Upper lobe of right lung (tissue), 1 donor: Measurements from ENCODE around the gene MRPL28. TPM values are rescaled to one million over a fixed set of nuclear protein-coding genes. Genes with fewer than 3 reads are reported as not detected.
"Not testable (repeated sequence)": the region's sequence is repeated elsewhere in the genome, so short reads cannot be mapped to it uniquely, and the experiment has no call there.

Source experiments
- ATAC-seq: fragments of 200-7000 bp; cut with Tn5 transposase; one replicate; pipeline ENCODE4 v1.9.1; 2020; ENCODE audit warnings: mild to moderate bottlenecking, moderate library complexity
- DNase-seq: peaks from one replicate; pipeline ENCODE4 v3.0.0-alpha.2; 2020
- H3K27ac ChIP-seq: fragments of 200-600 bp; one replicate; pipeline ENCODE4 v1.8.0; 2022
- H3K27me3 ChIP-seq: fragments of 200-600 bp; one replicate; pipeline ENCODE4 v1.8.0; 2022; ENCODE audit warnings: mild to moderate bottlenecking
- H3K36me3 ChIP-seq: fragments of 200-600 bp; one replicate; pipeline ENCODE4 v1.8.0; 2022
- H3K4me1 ChIP-seq: fragments of 200-600 bp; one replicate; pipeline ENCODE4 v1.8.0; 2022
- H3K4me3 ChIP-seq: fragments of 200-600 bp; one replicate; pipeline ENCODE4 v1.8.0; 2022; ENCODE audit warnings: mild to moderate bottlenecking
- H3K9me3 ChIP-seq: fragments of 200-600 bp; one replicate; pipeline ENCODE4 v1.8.0; 2022
- CTCF ChIP-seq: fragments of 200-600 bp; IDR thresholded peaks from one replicate; pipeline ENCODE4 v1.8.0; 2022; ENCODE audit warnings: antibody characterized with exemption
- intact Hi-C: fragments of 100-400 bp; cut with DNase I; formaldehyde crosslinking; loops from one replicate; pipeline ENCODE4 v1.11.0; 2022
- total RNA-seq: library from RNA; stranded (reverse); fragmentation: NEBNext Ultra II Directional; extraction: Animal tissue kit (Norgen Biotek cat#: 25700); gene quantifications from one replicate; pipeline ENCODE4 v1.2.1, GENCODE V29; 2021
- donor health status: DM: no; HTN: yes; CAD: no; lungs with severe emphysema.

The MRPL28 gene
- total RNA-seq, 1 donor from 2014 or later = 39.0 TPM

- intact Hi-C loops = loop anchor here (10.0 kb wide), 1 partner anchor 115 kb away; the partner anchor contains the start of gene FAM234A
- no peaks in the 10 kb centered on the region for H3K27me3 ChIP-seq
- no peak overlapping the region for H3K27ac ChIP-seq
- peaks cover 13% of the 10 kb centered on the region for H3K4me1 ChIP-seq
- H3K36me3 ChIP-seq = peaks cover 23% of the 10 kb centered on the region
- ATAC-seq (no peak), DNase-seq (no peak)
- H3K9me3 ChIP-seq = no peaks in the 10 kb centered on the region
- H3K4me3 ChIP-seq = no peak overlapping the region
- no peak for TF ChIP-seq CTCF
Measured at GRCh38 chr16:350203-350602, 20.1 kb downstream of the MRPL28 start.

- TF ChIP-seq CTCF = no peak
- peaks cover 13% of the 10 kb centered on the region for H3K4me1 ChIP-seq
- intact Hi-C loops = no loop called here
Measured at GRCh38 chr16:349211-349610, 21.1 kb downstream of the MRPL28 start.

GRCh38 chr16:348495-348894 lies 21.8 kb downstream of the MRPL28 start:
- ATAC-seq, DNase-seq, H3K27ac ChIP-seq, intact Hi-C loops, H3K4me3 ChIP-seq, H3K9me3 ChIP-seq, H3K27me3 ChIP-seq: not testable (repeated sequence)
- peaks cover 12% of the 10 kb centered on the region for H3K4me1 ChIP-seq
- H3K36me3 ChIP-seq = peaks cover 30% of the 10 kb centered on the region

More at GRCh38 chr16:349211-349610, 21.1 kb downstream of the MRPL28 start:
- no peak for ATAC-seq
- no peak for DNase-seq
- Histone ChIP-seq H3K9me3 (no peaks in the 10 kb centered on the region), H3K4me3 (no peak overlapping the region), H3K36me3 (peaks cover 30% of the 10 kb centered on the region), H3K27me3 (no peaks in the 10 kb centered on the region), H3K27ac (no peak overlapping the region)

GRCh38 chr16:347203-347602 lies 23.1 kb downstream of the MRPL28 start:
- DNase-seq (no peak), ATAC-seq (no peak)
- Histone ChIP-seq H3K27ac (no peak overlapping the region), H3K36me3 (peaks cover 30% of the 10 kb centered on the region), H3K4me3 (no peak overlapping the region), H3K4me1 (peaks cover 9% of the 10 kb centered on the region), H3K9me3 (no peaks in the 10 kb centered on the region), H3K27me3 (no peaks in the 10 kb centered on the region)
- no peak for TF ChIP-seq CTCF
- intact Hi-C loops = no loop called here

GRCh38 chr16:346587-346986 lies 23.8 kb downstream of the MRPL28 start:
- Histone ChIP-seq H3K27ac (no peak overlapping the region), H3K4me1 (peaks cover 9% of the 10 kb centered on the region)

GRCh38 chr16:345772-346171 lies 24.6 kb downstream of the MRPL28 start:
- intact Hi-C loops = no loop called here
- Histone ChIP-seq H3K27me3 (no peaks in the 10 kb centered on the region), H3K4me1 (peaks cover 4% of the 10 kb centered on the region), H3K36me3 (peaks cover 30% of the 10 kb centered on the region), H3K27ac (no peak overlapping the region), H3K9me3 (no peaks in the 10 kb centered on the region), H3K4me3 (no peak overlapping the region)
- DNase-seq (no peak), ATAC-seq (no peak)
- no peak for TF ChIP-seq CTCF

More at GRCh38 chr16:346587-346986, 23.8 kb downstream of the MRPL28 start:
- intact Hi-C loops = no loop called here
- no peak for DNase-seq
- no peak for TF ChIP-seq CTCF
- H3K4me3 ChIP-seq = no peak overlapping the region
- peak; percentile 55 for ATAC-seq
- no peaks in the 10 kb centered on the region for H3K27me3 ChIP-seq
- peaks cover 30% of the 10 kb centered on the region for H3K36me3 ChIP-seq
- H3K9me3 ChIP-seq = no peaks in the 10 kb centered on the region
